DMS79 treated with DMSO at 0.1 percent for 48 hours (cell line): ENCODE data around the gene MAN1B1.
A peak's percentile ranks its signal among the peaks of the same experiment; 100 is the strongest.
"Not testable (repeated sequence)": the region's sequence is repeated elsewhere in the genome, so short reads cannot be mapped to it uniquely, and the experiment has no call there.

ENCODE experiments used
- DNase-seq: peaks from one replicate; lab custom pipeline; 2025; lab: John Stamatoyannopoulos, UW

MAN1B1 gene

GRCh38 chr9:137128158-137128861 lies 41.5 kb downstream of the MAN1B1 start:
- DNase-seq = no peak

GRCh38 chr9:137128862-137129455 lies 42.2 kb downstream of the MAN1B1 start:
- no peak for DNase-seq

GRCh38 chr9:137129456-137130175 lies 42.8 kb downstream of the MAN1B1 start:
- peak; percentile 88 for DNase-seq

DNA sequence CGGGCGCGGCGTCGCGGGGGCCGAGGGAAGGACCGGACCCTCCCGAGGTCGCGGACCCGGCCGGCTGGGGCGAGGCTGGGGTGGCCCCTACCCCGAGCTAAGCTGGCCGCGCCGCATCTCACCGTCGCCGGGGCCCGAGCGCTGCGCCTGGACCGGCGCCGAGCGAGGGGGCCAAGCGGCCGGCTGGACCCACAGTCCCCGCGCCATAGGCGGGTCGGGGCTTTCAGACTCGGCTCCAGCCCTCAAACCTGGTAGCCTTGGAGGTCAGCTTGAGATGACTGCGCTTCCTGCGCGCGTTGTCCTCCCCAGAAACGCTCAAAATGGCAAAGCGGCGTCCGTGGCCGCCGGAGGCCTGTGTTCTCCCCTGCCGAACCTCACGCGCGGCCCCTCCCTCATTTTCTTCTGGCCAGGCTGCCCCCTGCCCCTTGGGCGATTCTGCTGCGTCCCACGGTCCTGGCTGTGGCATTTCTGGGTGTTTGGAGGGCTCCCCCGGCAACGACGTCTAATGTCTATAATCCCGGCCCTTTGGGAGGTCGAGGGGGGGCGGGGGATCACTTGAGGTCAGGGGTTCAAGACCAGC lies 43.5 kb downstream of the MAN1B1 start:
- DNase-seq = no peak

GRCh38 chr9:137134191-137134590 lies 47.4 kb downstream of the MAN1B1 start:
- DNase-seq = no peak

DNA sequence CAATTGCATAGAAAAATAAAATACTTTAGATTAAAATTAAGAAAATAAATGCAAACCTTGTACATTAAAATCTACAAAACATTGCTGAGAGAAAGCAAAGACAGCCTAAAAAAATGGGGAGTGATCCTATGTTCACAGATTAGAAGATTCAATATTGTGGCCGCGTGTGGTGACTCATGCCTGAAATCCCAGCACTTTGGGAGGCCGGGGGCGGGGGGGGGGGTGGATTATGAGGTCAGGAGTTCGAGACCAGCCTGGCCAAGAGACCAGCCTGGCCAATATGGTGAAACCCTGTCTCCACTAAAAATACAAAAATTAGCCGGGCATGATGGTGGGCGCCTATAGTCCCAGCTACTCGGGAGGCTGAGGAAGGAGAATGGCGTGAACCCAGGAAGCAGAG lies 48.4 kb downstream of the MAN1B1 start:
- not testable (repeated sequence) for DNase-seq

GRCh38 chr9:137136261-137136880 lies 49.6 kb downstream of the MAN1B1 start:
- DNase-seq = peak; percentile 15

- no peak for DNase-seq
Measured at GRCh38 chr9:137136881-137137607, 50.3 kb downstream of the MAN1B1 start.

DNA sequence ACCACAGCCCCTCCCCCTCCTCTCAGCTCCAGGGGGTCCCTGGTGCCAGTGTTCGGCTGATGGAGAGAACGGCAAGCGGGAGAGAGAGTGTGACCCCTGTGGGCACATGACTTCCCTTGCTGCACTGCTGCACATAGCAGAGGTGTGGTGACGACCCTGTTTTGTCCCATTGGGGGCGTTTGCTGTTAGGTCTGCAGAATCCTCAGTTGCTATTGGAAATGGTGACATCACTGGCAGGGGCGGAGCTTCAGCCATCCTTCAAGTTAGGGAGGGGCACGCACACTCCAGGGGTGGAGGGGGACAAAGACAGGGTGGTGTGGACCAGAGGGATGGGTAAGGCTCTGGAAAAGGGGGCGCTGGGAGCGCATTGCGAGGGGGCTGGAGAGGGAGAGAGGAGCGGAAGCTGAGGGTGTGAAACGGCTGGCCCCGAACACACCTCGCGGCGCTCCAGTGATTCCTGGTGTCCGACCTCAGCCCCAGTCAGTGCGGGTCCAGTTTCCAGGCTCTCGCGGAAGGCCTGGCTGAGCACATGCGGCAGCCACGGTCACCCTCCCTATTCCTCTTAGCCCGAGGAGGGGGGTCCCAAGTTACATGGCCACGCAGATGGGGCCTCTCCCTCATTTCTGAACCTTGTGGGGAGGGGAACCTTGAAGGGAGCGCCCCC lies 51.4 kb downstream of the MAN1B1 start:
- peak; percentile 30 for DNase-seq

DNA sequence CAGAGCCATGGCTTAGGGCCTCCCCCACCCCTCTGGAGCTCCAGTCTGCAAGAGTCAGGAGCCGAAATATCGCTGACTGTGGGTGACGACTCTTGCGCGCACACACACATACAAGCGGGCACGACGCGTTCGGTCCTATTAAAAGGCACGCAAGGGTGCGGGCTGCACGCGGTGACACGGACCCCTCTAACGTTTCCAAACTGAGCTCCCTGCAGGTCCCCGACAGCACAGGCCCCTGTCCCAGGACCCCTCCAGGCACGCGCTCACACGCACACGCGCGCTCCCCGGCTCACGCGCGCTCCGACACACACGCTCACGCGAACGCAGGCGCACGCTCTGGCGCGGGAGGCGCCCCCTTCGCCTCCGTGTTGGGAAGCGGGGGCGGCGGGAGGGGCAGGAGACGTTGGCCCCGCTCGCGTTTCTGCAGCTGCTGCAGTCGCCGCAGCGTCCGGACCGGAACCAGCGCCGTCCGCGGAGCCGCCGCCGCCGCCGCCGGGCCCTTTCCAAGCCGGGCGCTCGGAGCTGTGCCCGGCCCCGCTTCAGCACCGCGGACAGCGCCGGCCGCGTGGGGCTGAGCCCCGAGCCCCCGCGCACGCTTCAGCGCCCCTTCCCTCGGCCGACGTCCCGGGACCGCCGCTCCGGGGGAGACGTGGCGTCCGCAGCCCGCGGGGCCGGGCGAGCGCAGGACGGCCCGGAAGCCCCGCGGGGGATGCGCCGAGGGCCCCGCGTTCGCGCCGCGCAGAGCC lies 52.1 kb downstream of the MAN1B1 start, which contains the start of gene GRIN1:
GRIN1 (plus strand) TSS at position 433 of the 746 bp plus-strand sequence. CDS start 333 bp downstream, outside the sequence.
- DNase-seq = no peak

DNA sequence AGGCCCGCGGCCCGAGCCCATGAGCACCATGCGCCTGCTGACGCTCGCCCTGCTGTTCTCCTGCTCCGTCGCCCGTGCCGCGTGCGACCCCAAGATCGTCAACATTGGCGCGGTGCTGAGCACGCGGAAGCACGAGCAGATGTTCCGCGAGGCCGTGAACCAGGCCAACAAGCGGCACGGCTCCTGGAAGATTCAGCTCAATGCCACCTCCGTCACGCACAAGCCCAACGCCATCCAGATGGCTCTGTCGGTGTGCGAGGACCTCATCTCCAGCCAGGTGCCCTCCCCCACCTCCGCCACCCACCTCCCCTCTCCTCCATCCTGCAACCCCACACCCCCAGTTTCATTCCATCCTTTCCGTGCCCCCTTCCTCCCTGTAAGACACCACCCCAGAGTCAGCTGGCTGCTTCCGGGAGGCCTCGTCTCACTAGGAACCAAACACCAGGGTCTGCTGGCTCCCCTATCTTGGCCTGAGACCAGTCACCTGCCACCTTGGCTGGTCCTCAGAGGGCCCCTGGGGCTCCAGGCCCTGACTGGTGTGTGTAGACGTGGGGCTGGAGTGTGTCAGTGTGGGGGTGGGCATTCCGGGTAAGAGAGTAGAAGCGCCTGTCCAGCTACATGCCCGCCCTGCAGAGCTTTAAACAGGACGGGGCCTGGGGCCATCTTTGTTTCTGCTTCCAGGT lies 52.8 kb downstream of the MAN1B1 start:
- DNase-seq = no peak

DNA sequence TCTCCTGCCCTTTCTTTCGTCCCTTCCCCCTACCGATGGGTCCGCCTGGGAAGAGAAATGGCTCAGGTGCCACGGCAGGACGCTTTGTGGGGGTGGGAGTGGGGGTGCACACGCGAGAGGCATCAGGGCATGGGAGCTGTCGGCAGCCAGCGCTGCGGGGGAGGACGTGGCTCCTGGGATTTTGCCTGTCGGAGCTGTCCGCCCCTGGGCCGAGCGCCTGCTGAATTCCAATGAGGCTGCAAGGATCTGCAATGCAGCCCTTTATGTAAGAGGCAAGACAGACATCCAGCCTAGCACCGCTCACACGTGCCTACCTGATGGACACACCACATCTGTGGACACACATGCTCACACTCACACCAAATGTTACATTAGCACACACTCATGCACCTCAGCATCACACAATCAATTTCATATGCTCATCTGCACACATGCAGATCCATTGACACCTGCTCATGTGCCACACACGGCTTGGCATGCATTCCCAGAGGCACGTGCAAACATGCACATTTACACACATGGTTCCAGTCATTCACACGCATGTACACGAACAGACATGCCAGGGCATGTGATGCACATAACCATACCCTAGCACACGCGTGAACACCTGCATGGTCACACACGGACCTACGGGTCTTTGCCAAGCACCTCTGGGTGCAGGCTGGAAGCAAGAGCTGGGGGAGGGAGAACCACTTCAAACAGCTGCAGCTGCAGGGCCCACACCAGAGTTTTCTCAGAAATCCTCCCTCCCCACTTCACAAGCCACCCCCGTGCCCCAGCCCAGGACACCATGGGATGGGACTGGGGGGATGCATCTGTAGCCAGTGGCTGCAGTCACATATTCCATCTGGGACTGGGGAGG lies 53.6 kb downstream of the MAN1B1 start:
- no peak for DNase-seq

DNA sequence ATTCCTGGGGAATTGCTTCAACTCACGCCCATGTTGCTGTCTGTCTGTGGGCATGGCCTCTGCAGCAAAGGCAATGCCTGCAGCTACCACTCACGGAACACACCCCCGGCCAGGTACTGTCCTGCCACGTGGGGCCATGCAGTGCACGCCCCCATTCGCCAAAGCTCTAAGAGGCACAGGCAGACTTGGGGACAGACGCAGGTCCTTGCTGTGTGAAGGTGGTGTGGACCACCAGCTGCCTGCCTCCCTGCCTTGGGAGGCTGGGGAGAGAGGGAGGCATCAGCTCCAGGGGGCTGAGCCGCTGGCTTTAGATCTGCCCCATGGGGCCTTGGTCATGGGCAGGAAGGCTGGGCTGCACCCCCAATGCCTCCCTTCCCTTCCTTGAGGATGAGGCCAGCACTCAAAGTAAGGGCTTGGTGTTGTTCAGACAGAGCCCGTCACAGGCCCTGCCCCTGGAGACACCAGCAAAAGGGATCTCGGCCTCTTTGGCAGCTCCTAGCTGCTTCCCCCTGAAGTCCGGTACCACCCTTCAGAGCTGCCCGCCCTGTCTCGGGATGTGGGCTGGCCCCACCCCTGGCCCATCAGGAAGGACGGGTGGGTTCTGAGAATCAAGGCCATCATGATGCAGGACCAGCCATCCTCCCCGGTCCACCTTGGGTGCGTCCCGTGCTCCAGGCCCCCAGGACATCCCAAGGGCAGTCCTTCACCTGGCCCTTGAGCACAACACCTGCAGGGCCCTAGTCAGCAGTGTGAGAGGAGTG lies 54.4 kb downstream of the MAN1B1 start:
- no peak for DNase-seq

GRCh38 chr9:137141976-137142936 lies 55.5 kb downstream of the MAN1B1 start:
- no peak for DNase-seq

GRCh38 chr9:137143459-137143858 lies 56.7 kb downstream of the MAN1B1 start:
- DNase-seq = no peak

GRCh38 chr9:137145731-137146526 lies 59.1 kb downstream of the MAN1B1 start:
- no peak for DNase-seq
